HepG2 (cell line): ENCODE measurements around the gene NEU4. TPM values are rescaled to one million over a fixed set of nuclear protein-coding genes. Genes with fewer than 3 reads are reported as not detected.

Experiments
- ASH2L ChIP-seq: fragments of 300-600, 200-600 bp; sonication (generic); IDR thresholded peaks from 2 replicates; pipeline ENCODE4 v1.7.0; 2017; ENCODE audit warnings: low read depth, mild to moderate bottlenecking, moderate library complexity, mixed read lengths, low read length; ENCODE audit not compliant: insufficient read length
- CBX5 ChIP-seq: sonication (generic); formaldehyde crosslinking; IDR thresholded peaks from 2 replicates; pipeline ENCODE4 v1.4.0; 2020; ENCODE audit warnings: missing genetic modification reagents, borderline replicate concordance
- FOXC1 ChIP-seq: sonication (generic); formaldehyde crosslinking; IDR thresholded peaks from 2 replicates; pipeline ENCODE4 v1.8.0; 2022; ENCODE audit warnings: mild to moderate bottlenecking, missing genetic modification reagents, borderline replicate concordance
- GTF3A ChIP-seq: sonication (generic); formaldehyde crosslinking; conservative IDR thresholded peaks from 2 replicates; pipeline ENCODE4 v1.4.0; 2020; ENCODE audit warnings: mild to moderate bottlenecking, missing genetic modification reagents
- MAZ ChIP-seq, 2 experiments: sonication (generic) in 1 of 2; formaldehyde crosslinking in 1 of 2; IDR thresholded peaks; 2 replicates each; pipeline versions ENCODE4 v1.5.0 to v1.6.1; 2012 to 2020; ENCODE audit warnings: low read depth in 2 of 2, mild to moderate bottlenecking in 2 of 2, borderline replicate concordance in 1 of 2, improper control_type of control experiment in 1 of 2, low read length in 1 of 2, missing genetic modification reagents in 1 of 2, moderate library complexity in 1 of 2
- NONO ChIP-seq, 2 experiments: fragments of 450-650 bp in 1 of 2; sonication (generic) in 1 of 2; formaldehyde crosslinking in 1 of 2; IDR thresholded peaks in 1 of 2; conservative IDR thresholded peaks in 1 of 2; 2 replicates each; pipeline versions ENCODE4 v1.6.1 to v1.8.0; 2017 to 2022; ENCODE audit warnings: mild to moderate bottlenecking in 1 of 2, missing genetic modification reagents in 1 of 2, moderate library complexity in 1 of 2
- NR3C1 ChIP-seq: sonication (generic); formaldehyde crosslinking; IDR thresholded peaks from 2 replicates; pipeline ENCODE4 v1.4.0; 2020; ENCODE audit warnings: missing genetic modification reagents
- SALL1 ChIP-seq: sonication (generic); formaldehyde crosslinking; IDR thresholded peaks from 2 replicates; pipeline ENCODE4 v1.8.0; 2022; ENCODE audit warnings: mild to moderate bottlenecking, missing genetic modification reagents
- THYN1 ChIP-seq: sonication (generic); formaldehyde crosslinking; IDR thresholded peaks from 2 replicates; pipeline ENCODE4 v1.8.1; 2023; ENCODE audit warnings: low read depth, mild to moderate bottlenecking, moderate library complexity, missing genetic modification reagents, borderline replicate concordance
- TRIM24 ChIP-seq: sonication (generic); formaldehyde crosslinking; IDR thresholded peaks from 2 replicates; pipeline ENCODE4 v1.8.0; 2022; ENCODE audit warnings: mild to moderate bottlenecking, missing genetic modification reagents
- ZNF12 ChIP-seq: sonication (generic); formaldehyde crosslinking; IDR thresholded peaks from 2 replicates; pipeline ENCODE4 v1.5.0; 2020; ENCODE audit warnings: missing genetic modification reagents
- ZNF180 ChIP-seq: sonication (generic); formaldehyde crosslinking; IDR thresholded peaks from 2 replicates; pipeline ENCODE4 v1.4.0; 2020; ENCODE audit warnings: low read depth, missing genetic modification reagents, borderline replicate concordance
- ZNF33A ChIP-seq: sonication (generic); formaldehyde crosslinking; IDR thresholded peaks from 2 replicates; pipeline ENCODE4 v1.5.1; 2020; ENCODE audit warnings: missing genetic modification reagents, mild to moderate bottlenecking, moderate library complexity, borderline replicate concordance
- ZNF446 ChIP-seq: sonication (generic); formaldehyde crosslinking; IDR thresholded peaks from 2 replicates; pipeline ENCODE4 v1.5.0; 2020; ENCODE audit warnings: mild to moderate bottlenecking, missing genetic modification reagents
- ZNF75D ChIP-seq: sonication (generic); formaldehyde crosslinking; IDR thresholded peaks from 2 replicates; pipeline ENCODE4 v1.8.1; 2023; ENCODE audit warnings: missing genetic modification reagents, mild to moderate bottlenecking, borderline replicate concordance
- ZNF800 ChIP-seq: sonication (generic); formaldehyde crosslinking; IDR thresholded peaks from 2 replicates; pipeline ENCODE4 v1.4.0; 2020; ENCODE audit warnings: missing genetic modification reagents
- ZNF878 ChIP-seq: sonication (generic); formaldehyde crosslinking; IDR thresholded peaks from 2 replicates; pipeline ENCODE4 v1.8.1; 2023; ENCODE audit warnings: mild to moderate bottlenecking, missing genetic modification reagents, moderate library complexity
- ZSCAN5A ChIP-seq: sonication (generic); formaldehyde crosslinking; IDR thresholded peaks from 2 replicates; pipeline ENCODE4 v1.8.0; 2022; ENCODE audit warnings: mild to moderate bottlenecking, missing genetic modification reagents, borderline replicate concordance
- polyA plus RNA-seq, 8 experiments: library from polyadenylated mRNA; depleted of rRNA in 3 of 8; stranded (reverse) in 7 of 8; unstranded in 1 of 8; fragments of >200 nt; fragmentation: Illumina TruSeq in 4 of 8; extraction: Trizol in 4 of 8; gene quantifications; 2 replicates each; pipeline versions ENCODE4 v1.2.1 to v1.2.3, GENCODE V29; 2011 to 2016; ENCODE audit warnings: low read depth in 4 of 8, missing spikeins in 1 of 8, mixed read lengths in 1 of 8; ENCODE audit not compliant: insufficient read depth in 1 of 8
- total RNA-seq, 5 experiments: library from RNA; depleted of rRNA; stranded (reverse); fragments of >200 nt; fragmentation: Illumina TruSeq; extraction: Trizol; gene quantifications; 2 replicates each; pipeline ENCODE4 v1.2.3, GENCODE V29; 2016; ENCODE audit warnings: low read depth in 1 of 5
- TF ChIP-seq, protein P1 (sequence below): IDR thresholded peaks from 2 replicates; pipeline ENCODE4 v1.6.1; 2016; ENCODE audit warnings: mild to moderate bottlenecking, missing biosample characterization, missing genetic modification reagents
- TF ChIP-seq, protein P2 (sequence below): sonication (generic); formaldehyde crosslinking; IDR thresholded peaks from 2 replicates; pipeline ENCODE4 v1.8.0; 2023; ENCODE audit warnings: mild to moderate bottlenecking, missing genetic modification reagents

The NEU4 gene
- total and polyA plus RNA-seq, 2 of the 13 experiments (the other 11 are each of a cell fraction or from before 2014, with no cell fraction given) = 53.5 to 107 TPM

DNA sequence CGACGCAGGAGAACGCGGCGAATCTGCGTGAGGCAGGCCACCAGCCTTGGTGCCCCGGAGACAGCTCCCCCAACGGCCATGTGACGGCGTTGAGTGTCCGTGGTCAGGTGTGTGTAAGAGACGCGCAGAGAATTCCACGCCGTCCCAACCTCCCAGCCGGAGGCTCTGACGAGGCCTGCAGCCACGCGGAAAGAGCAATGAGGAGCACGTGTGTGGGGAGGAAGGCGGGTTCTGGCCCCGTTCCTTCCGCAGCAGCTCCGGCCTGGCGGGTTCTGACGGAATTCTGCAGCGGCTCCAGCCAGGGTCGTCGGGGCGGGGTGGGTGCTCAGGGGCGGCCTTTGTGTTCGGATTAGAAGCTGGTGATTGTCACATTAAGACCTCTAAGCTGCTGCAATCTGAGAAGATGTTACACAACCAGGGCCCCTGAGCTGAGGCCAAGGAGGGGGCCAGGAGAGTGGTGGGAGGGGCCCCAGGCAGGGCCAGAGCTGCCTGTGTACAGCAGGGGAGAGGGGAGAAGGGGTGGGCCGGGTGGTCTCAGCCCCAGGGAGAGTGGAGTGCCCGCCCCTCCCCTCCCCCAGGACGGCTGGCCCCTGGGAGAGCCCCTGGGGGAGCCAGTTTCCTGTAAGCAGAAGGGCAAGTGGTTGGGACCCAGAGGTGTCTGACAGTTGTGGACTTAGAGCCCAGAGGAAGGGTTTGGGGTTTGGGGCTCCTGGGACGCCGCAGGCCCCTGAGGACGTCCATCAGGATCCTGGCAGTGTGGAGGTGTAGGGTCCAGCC is 37.5 kb upstream of the NEU4 start (continued):
- TF ChIP-seq, protein P1, sequence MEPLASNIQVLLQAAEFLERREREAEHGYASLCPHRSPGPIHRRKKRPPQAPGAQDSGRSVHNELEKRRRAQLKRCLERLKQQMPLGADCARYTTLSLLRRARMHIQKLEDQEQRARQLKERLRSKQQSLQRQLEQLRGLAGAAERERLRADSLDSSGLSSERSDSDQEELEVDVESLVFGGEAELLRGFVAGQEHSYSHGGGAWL (CRISPR knock-in tag) = peak; percentile 88; the same call in 1 of the 2 replicates
- TF ChIP-seq ZNF75D (CRISPR knock-in tag) (no peak), ZSCAN5A (CRISPR knock-in tag) (peak; percentile 90; the same call in 1 of the 2 replicates), NONO (IDR thresholded peaks at IDR 0.05) (no peak), NONO (CRISPR knock-in tag; conservative IDR thresholded peaks at IDR 0.05) (peak; percentile 83), ZNF878 (CRISPR knock-in tag) (peak; percentile 65), THYN1 (peak; percentile 89; the same call in 1 of the 2 replicates), ZNF800 (CRISPR knock-in tag) (no peak; the same call in 1 of the 2 replicates), ZNF33A (CRISPR knock-in tag) (no peak), ZNF180 (no peak), CBX5 (peak; percentile 20; the same call in 1 of the 2 replicates), GTF3A (CRISPR knock-in tag) (peak; percentile 47; the same call in 1 of the 2 replicates), ASH2L (peak; percentile 59), MAZ (IDR thresholded peaks at IDR 0.05; ENCODE audit: borderline replicate concordance, low read depth, low read length) (0 out of 2 replicates have a peak, but pooled peaks have one; percentile 32), MAZ (CRISPR knock-in tag; IDR thresholded peaks at IDR 0.05; ENCODE audit: low read depth) (0 out of 2 replicates have a peak, but pooled peaks have one; percentile 30), NR3C1 (CRISPR knock-in tag) (no peak), TRIM24 (no peak), ZNF12 (CRISPR knock-in tag) (peak; percentile 31; the same call in 1 of the 2 replicates), SALL1 (peak; percentile 87), ZNF446 (peak; percentile 96), FOXC1 (CRISPR knock-in tag) (peak; percentile 9; the same call in 1 of the 2 replicates)
- TF ChIP-seq, protein P2, sequence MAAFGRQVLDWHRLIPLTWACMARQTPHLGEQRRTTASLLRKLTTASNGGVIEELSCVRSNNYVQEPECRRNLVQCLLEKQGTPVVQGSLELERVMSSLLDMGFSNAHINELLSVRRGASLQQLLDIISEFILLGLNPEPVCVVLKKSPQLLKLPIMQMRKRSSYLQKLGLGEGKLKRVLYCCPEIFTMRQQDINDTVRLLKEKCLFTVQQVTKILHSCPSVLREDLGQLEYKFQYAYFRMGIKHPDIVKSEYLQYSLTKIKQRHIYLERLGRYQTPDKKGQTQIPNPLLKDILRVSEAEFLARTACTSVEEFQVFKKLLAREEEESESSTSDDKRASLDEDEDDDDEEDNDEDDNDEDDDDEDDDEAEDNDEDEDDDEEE (CRISPR knock-in tag) = peak; percentile 97; the same call in 1 of the 2 replicates
